OCI-LY7 (cell line): ENCODE measurements around the gene OR5B21.

Source experiments
- EZH2phosphoT487 ChIP-seq: fragments of 200-600 bp; sonication (generic); IDR thresholded peaks from 2 replicates; pipeline ENCODE4 v1.6.1; 2018; ENCODE audit warnings: low read depth, borderline replicate concordance, mild to moderate bottlenecking, mixed run types, antibody characterized with exemption, low read length, moderate library complexity, mixed read lengths
- TF ChIP-seq, protein P1 (sequence below): fragments of 200-600 bp; sonication (generic); conservative IDR thresholded peaks from 2 replicates; pipeline ENCODE4 v1.5.1; 2014; ENCODE audit warnings: mild to moderate bottlenecking, antibody characterized with exemption, low read length, moderate library complexity, mixed read lengths

DNA sequence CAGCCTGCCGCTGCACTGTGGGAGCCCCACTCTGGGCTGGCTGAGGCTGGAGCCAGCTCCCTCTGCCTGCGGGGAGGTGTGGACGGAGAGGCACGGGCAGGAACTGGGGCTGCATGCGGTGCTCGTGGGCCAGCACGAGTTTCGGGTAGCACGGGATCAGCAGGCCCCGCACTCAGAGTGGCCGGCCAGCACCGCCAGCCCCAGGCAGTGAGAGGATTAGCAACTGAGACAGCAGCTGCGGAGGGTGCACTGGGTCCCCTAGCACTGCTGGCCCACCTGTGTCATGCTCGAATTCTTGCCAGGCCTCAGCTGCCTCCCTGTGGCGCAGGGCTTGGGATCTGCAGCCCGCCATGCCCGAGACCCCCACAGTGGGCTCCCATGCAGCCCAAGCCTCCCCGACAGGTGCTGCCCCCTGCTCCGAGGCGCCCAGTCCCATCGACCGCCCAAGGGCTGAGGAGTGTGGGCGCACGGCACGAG lies 24.0 kb upstream of the OR5B21 start:
- TF ChIP-seq, protein P1, sequence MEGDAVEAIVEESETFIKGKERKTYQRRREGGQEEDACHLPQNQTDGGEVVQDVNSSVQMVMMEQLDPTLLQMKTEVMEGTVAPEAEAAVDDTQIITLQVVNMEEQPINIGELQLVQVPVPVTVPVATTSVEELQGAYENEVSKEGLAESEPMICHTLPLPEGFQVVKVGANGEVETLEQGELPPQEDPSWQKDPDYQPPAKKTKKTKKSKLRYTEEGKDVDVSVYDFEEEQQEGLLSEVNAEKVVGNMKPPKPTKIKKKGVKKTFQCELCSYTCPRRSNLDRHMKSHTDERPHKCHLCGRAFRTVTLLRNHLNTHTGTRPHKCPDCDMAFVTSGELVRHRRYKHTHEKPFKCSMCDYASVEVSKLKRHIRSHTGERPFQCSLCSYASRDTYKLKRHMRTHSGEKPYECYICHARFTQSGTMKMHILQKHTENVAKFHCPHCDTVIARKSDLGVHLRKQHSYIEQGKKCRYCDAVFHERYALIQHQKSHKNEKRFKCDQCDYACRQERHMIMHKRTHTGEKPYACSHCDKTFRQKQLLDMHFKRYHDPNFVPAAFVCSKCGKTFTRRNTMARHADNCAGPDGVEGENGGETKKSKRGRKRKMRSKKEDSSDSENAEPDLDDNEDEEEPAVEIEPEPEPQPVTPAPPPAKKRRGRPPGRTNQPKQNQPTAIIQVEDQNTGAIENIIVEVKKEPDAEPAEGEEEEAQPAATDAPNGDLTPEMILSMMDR, result no peak
- no peak for TF ChIP-seq EZH2phosphoT487
